OCI-LY1 (cell line): Measurements from ENCODE around the gene CRIM1.

Source experiments
- H2AFZ ChIP-seq: fragments of 200-600 bp; sonication (generic), shearing (Covaris generic); 2 replicates; pipeline ENCODE4 v1.6.0; 2014; ENCODE audit warnings: antibody characterized with exemption, mild to moderate bottlenecking, low read length
- H3F3A ChIP-seq: fragments of 200-600 bp; sonication (generic), shearing (Covaris generic); 2 replicates; pipeline ENCODE4 v1.6.0; 2014; ENCODE audit warnings: mild to moderate bottlenecking, antibody characterized with exemption, low read length, moderate library complexity; ENCODE audit not compliant: insufficient read depth
- H3K27ac ChIP-seq: fragments of 200-600 bp; sonication (generic); 2 replicates; pipeline ENCODE4 v1.5.1; 2014; ENCODE audit warnings: low read length, mixed run types, mild to moderate bottlenecking, low read depth; ENCODE audit not compliant: poor library complexity, severe bottlenecking
- H3K27me3 ChIP-seq: fragments of 200-600 bp; sonication (generic); 2 replicates; pipeline ENCODE4 v1.6.0; 2014; ENCODE audit warnings: antibody characterized with exemption, mild to moderate bottlenecking, low read length, moderate library complexity; ENCODE audit not compliant: insufficient read depth
- H3K36me3 ChIP-seq: fragments of 200-600 bp; sonication (generic); 2 replicates; pipeline ENCODE4 v1.6.1; 2014; ENCODE audit warnings: mild to moderate bottlenecking, antibody characterized with exemption, low read length, moderate library complexity, mixed read lengths; ENCODE audit not compliant: insufficient read depth
- H3K4me1 ChIP-seq: fragments of 200-600 bp; sonication (generic); 2 replicates; pipeline ENCODE4 v1.5.1; 2014; ENCODE audit warnings: mild to moderate bottlenecking, low read length, moderate library complexity; ENCODE audit not compliant: insufficient read depth, severe bottlenecking
- H3K4me2 ChIP-seq: fragments of 200-600 bp; sonication (generic), shearing (Covaris generic); 2 replicates; pipeline ENCODE4 v1.6.1; 2014; ENCODE audit warnings: low read length
- H3K4me3 ChIP-seq: fragments of 200-600 bp; sonication (generic); 2 replicates; pipeline ENCODE4 v1.5.1; 2014; ENCODE audit warnings: low read length, low read depth, mild to moderate bottlenecking, mixed read lengths; ENCODE audit not compliant: poor library complexity, severe bottlenecking
- H3K79me2 ChIP-seq: fragments of 200-600 bp; shearing (Covaris generic); 2 replicates; pipeline ENCODE4 v1.6.1; 2016; ENCODE audit warnings: mixed run types, low read length, mixed read lengths; ENCODE audit not compliant: insufficient read depth
- H3K9ac ChIP-seq: fragments of 200-600 bp; sonication (generic), shearing (Covaris generic); 2 replicates; pipeline ENCODE4 v1.6.1; 2014; ENCODE audit warnings: mild to moderate bottlenecking, low read length, mixed read lengths
- H3K9me2 ChIP-seq: fragments of 200-600 bp; sonication (generic), shearing (Covaris generic); 2 replicates; pipeline ENCODE4 v1.6.1; 2014; ENCODE audit warnings: low read depth, mild to moderate bottlenecking, low read length, mixed read lengths
- H3K9me3 ChIP-seq: fragments of 200-600 bp; shearing (Covaris generic); 2 replicates; pipeline ENCODE4 v1.6.1; 2014; ENCODE audit warnings: low read length, mixed read lengths
- H4K20me1 ChIP-seq: fragments of 200-600 bp; sonication (generic), shearing (Covaris generic); 2 replicates; pipeline ENCODE4 v1.6.0; 2016; ENCODE audit warnings: mild to moderate bottlenecking, low read length; ENCODE audit not compliant: insufficient read depth
- CTCF ChIP-seq: fragments of 200-600 bp; sonication (generic), shearing (Covaris generic); IDR thresholded peaks from 2 replicates; pipeline ENCODE4 v1.5.1; 2017; ENCODE audit warnings: mild to moderate bottlenecking, antibody characterized with exemption, low read length, moderate library complexity, mixed read lengths
- EZH2 ChIP-seq: fragments of 200-600 bp; sonication (generic), shearing (Covaris generic); IDR thresholded peaks from 2 replicates; pipeline ENCODE4 v1.8.0; 2017; ENCODE audit warnings: borderline replicate concordance, mixed run types, mild to moderate bottlenecking, antibody characterized with exemption, low read length, moderate library complexity, mixed read lengths

CRIM1 gene

GRCh38 chr2:36492216-36492945 lies 136.8 kb downstream of the CRIM1 start:
- no peak for TF ChIP-seq EZH2
- TF ChIP-seq CTCF, result no peak
- Histone ChIP-seq H3K9me3 (no peaks in the 10 kb centered on the region), H2AFZ (no peak overlapping the region), H3K4me1 (no peaks in the 10 kb centered on the region), H3K27ac (no peak overlapping the region), H3F3A (no peaks in the 10 kb centered on the region), H4K20me1 (no peaks in the 10 kb centered on the region), H3K9me2 (no peaks in the 10 kb centered on the region), H3K9ac (no peak overlapping the region), H3K27me3 (no peaks in the 10 kb centered on the region), H3K4me3 (no peak overlapping the region), H3K4me2 (no peak overlapping the region), H3K36me3 (no peaks in the 10 kb centered on the region), H3K79me2 (no peaks in the 10 kb centered on the region)

GRCh38 chr2:36493306-36493705 lies 137.7 kb downstream of the CRIM1 start:
- TF ChIP-seq CTCF (no peak), EZH2 (no peak)
- Histone ChIP-seq H3K4me1 (no peaks in the 10 kb centered on the region), H3K9ac (no peak overlapping the region), H3K9me2 (no peaks in the 10 kb centered on the region), H3F3A (no peaks in the 10 kb centered on the region), H3K9me3 (no peaks in the 10 kb centered on the region), H3K27me3 (no peaks in the 10 kb centered on the region), H4K20me1 (no peaks in the 10 kb centered on the region), H3K36me3 (no peaks in the 10 kb centered on the region), H2AFZ (no peak overlapping the region), H3K79me2 (no peaks in the 10 kb centered on the region), H3K4me2 (no peak overlapping the region), H3K27ac (no peak overlapping the region), H3K4me3 (no peak overlapping the region)

- Histone ChIP-seq H3K4me3 (no peak overlapping the region), H3K27me3 (no peaks in the 10 kb centered on the region), H3F3A (no peaks in the 10 kb centered on the region), H2AFZ (no peak overlapping the region), H4K20me1 (no peaks in the 10 kb centered on the region), H3K9me2 (no peaks in the 10 kb centered on the region), H3K9me3 (no peaks in the 10 kb centered on the region), H3K4me2 (no peak overlapping the region), H3K27ac (no peak overlapping the region), H3K4me1 (no peaks in the 10 kb centered on the region), H3K79me2 (no peaks in the 10 kb centered on the region), H3K9ac (no peak overlapping the region), H3K36me3 (no peaks in the 10 kb centered on the region)
- no peak for TF ChIP-seq EZH2
- no peak for TF ChIP-seq CTCF
These were observed 142.1 kb downstream of the CRIM1 start for GRCh38 chr2:36497570-36498163.
